Measurements from ENCODE around the gene ZNF474. TPM values are rescaled to one million over a fixed set of nuclear protein-coding genes. Genes with fewer than 3 reads are reported as not detected.

The ZNF474 gene
- total RNA-seq, 1 donor from 2014 or later, result 0.26 TPM

- Histone ChIP-seq H3K36me3 (ENCODE audit: control insufficient read depth, insufficient read depth, low read length) (no peaks in the 10 kb centered on the region), H3K4me3 (ENCODE audit: low read depth, low read length) (no peak overlapping the region), H3K27me3 (ENCODE audit: control insufficient read depth, insufficient read depth, low read length) (no peaks in the 10 kb centered on the region)
- FAIRE-seq, result no peak
- TF ChIP-seq, protein P1, sequence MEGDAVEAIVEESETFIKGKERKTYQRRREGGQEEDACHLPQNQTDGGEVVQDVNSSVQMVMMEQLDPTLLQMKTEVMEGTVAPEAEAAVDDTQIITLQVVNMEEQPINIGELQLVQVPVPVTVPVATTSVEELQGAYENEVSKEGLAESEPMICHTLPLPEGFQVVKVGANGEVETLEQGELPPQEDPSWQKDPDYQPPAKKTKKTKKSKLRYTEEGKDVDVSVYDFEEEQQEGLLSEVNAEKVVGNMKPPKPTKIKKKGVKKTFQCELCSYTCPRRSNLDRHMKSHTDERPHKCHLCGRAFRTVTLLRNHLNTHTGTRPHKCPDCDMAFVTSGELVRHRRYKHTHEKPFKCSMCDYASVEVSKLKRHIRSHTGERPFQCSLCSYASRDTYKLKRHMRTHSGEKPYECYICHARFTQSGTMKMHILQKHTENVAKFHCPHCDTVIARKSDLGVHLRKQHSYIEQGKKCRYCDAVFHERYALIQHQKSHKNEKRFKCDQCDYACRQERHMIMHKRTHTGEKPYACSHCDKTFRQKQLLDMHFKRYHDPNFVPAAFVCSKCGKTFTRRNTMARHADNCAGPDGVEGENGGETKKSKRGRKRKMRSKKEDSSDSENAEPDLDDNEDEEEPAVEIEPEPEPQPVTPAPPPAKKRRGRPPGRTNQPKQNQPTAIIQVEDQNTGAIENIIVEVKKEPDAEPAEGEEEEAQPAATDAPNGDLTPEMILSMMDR (IDR thresholded peaks at IDR 0.05; ENCODE audit: insufficient read depth, low read length, severe bottlenecking), result peak; percentile 49
- DNase-seq (ENCODE audit: low read depth), result peak; percentile 57
Observed at GRCh38 chr5:122101636-122102285, 27.6 kb upstream of the ZNF474 start.

DNA sequence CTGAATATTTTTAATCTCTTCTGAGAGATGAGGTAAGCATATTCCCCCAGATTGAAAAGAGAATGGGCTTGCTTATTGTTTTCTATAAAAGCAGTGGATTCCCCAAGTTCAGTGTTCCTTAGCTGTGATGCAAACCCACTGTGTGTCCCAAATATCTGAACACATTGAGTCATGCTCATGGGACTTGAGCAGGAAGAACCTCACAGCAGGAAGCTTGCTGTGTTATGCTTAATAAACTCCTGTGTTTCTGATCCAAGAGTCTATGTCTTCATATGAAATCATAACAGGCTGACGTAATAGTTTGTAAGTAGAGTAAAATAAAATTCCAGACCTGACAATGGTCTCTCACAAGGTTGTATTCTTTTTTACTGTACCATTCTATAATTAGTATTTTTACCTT lies 26.5 kb upstream of the ZNF474 start:
- Histone ChIP-seq H3K4me3 (ENCODE audit: low read depth, low read length) (no peak overlapping the region), H3K36me3 (ENCODE audit: control insufficient read depth, insufficient read depth, low read length) (no peaks in the 10 kb centered on the region), H3K27me3 (ENCODE audit: control insufficient read depth, insufficient read depth, low read length) (no peaks in the 10 kb centered on the region)
- FAIRE-seq (no peak), DNase-seq (ENCODE audit: low read depth) (peak; percentile 80)
- TF ChIP-seq, protein P1 (IDR thresholded peaks at IDR 0.05; ENCODE audit: insufficient read depth, low read length, severe bottlenecking), result no peak

DNA sequence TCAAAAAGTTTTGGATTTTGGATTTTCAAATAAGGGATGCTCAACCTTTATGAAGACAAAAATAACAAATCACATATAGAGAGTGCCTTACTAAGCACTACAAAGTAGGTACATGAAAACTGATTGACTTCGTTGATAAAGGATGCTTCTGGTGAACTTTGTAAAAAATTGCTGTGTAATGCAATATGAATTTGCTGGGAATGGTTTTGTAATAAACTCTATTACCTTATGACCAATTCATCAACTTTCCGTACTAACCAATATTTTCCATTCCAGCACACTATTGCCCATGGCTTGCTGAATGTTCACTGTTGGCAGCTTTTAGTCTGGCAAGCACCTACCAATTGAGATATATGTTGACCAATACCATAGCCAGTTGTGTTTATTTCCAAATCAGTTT lies 23.4 kb upstream of the ZNF474 start:
- TF ChIP-seq, protein P1 (IDR thresholded peaks at IDR 0.05; ENCODE audit: insufficient read depth, low read length, severe bottlenecking), result no peak
- Histone ChIP-seq H3K4me3 (ENCODE audit: low read depth, low read length) (no peak overlapping the region), H3K36me3 (ENCODE audit: control insufficient read depth, insufficient read depth, low read length) (no peaks in the 10 kb centered on the region), H3K27me3 (ENCODE audit: control insufficient read depth, insufficient read depth, low read length) (no peaks in the 10 kb centered on the region)
- FAIRE-seq (no peak), DNase-seq (ENCODE audit: low read depth) (no peak)

DNA sequence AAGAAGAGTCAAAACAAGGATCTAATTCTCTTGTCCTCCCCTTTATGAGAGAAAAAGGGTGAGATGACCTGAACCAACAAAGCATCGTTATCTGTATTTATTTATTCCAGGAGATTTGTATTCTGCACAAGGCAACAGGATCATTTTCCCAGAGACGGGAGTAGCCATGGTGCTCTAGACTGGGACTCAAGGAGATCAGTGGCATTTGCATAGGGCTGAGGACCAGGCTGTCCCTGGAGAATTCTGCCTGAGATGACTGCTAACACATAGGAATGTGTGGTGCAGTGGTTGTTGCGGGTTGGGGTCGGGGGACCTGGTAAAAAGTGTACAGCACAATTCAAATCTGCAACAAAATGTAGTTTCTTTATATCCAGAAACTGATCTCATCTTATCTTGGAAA lies 22.3 kb upstream of the ZNF474 start:
- TF ChIP-seq, protein P1 (IDR thresholded peaks at IDR 0.05; ENCODE audit: insufficient read depth, low read length, severe bottlenecking), result no peak
- Histone ChIP-seq H3K4me3 (ENCODE audit: low read depth, low read length) (no peak overlapping the region), H3K36me3 (ENCODE audit: control insufficient read depth, insufficient read depth, low read length) (no peaks in the 10 kb centered on the region), H3K27me3 (ENCODE audit: control insufficient read depth, insufficient read depth, low read length) (no peaks in the 10 kb centered on the region)
- no peak for FAIRE-seq
- DNase-seq (ENCODE audit: low read depth), result no peak

DNA sequence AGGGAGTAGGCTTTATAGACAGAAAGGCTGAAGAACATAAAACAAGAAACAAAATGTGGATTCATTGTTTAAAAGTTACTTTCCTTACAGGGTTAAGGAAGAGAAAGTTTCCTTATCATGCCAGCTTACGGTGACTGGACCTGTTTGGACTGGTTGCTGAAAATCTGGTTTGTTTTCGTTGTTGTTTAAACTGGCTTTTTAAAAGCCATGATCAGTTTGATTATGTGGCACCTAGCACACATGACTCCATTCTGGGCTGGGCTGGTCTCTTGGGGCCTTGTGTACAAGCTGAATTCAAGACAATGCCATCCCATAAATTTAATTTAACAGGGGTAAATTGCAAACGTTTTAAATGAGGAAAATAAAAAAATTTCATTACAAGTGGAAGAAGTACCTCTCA lies 18.4 kb upstream of the ZNF474 start:
- H3K27me3 ChIP-seq (ENCODE audit: control insufficient read depth, insufficient read depth, low read length), result no peaks in the 10 kb centered on the region
- DNase-seq (ENCODE audit: low read depth) (peak; percentile 79), FAIRE-seq (no peak)
- no peak overlapping the region for H3K4me3 ChIP-seq (ENCODE audit: low read depth, low read length)
- no peaks in the 10 kb centered on the region for H3K36me3 ChIP-seq (ENCODE audit: control insufficient read depth, insufficient read depth, low read length)
- TF ChIP-seq, protein P1 (IDR thresholded peaks at IDR 0.05; ENCODE audit: insufficient read depth, low read length, severe bottlenecking), result no peak

DNA sequence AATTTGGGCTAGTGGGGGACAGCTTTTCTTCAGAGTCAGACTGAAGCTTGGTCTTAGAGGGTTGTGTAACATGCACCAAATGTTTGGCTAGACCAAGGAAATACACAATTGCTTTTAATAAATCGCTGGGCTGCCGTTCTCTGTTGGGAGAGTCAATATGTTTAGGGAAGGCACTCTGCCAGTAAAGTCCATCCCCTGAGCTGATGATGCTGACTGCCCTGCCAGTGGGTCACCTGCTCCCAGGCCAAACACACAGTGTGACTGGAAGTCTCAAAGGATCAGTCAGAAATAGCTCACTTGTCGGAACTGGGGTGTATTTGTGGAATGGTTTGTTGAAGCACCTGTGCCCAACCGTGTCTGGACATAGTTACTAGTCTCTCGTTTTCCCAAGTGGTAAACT lies 17.9 kb upstream of the ZNF474 start:
- Histone ChIP-seq H3K4me3 (ENCODE audit: low read depth, low read length) (no peak overlapping the region), H3K27me3 (ENCODE audit: control insufficient read depth, insufficient read depth, low read length) (no peaks in the 10 kb centered on the region), H3K36me3 (ENCODE audit: control insufficient read depth, insufficient read depth, low read length) (no peaks in the 10 kb centered on the region)
- TF ChIP-seq, protein P1 (IDR thresholded peaks at IDR 0.05; ENCODE audit: insufficient read depth, low read length, severe bottlenecking), result no peak
- DNase-seq (ENCODE audit: low read depth), result no peak
- FAIRE-seq, result peak; percentile 23

Data from bronchial epithelial cell (primary cell).